GM12864 (cell line): ENCODE data around the gene ZBTB7A.

ENCODE experiments used
- DNase-seq: peaks from one replicate; pipeline ENCODE4 v3.0.0-alpha.2; 2011; ENCODE audit warnings: low read depth
- H3K4me3 ChIP-seq: 2 replicates; pipeline ENCODE4 v1.5.1; 2011; ENCODE audit warnings: mild to moderate bottlenecking, low read depth, low read length, control low read depth
- TF ChIP-seq, protein P1 (sequence below): IDR thresholded peaks from 2 replicates; pipeline ENCODE4 v1.5.1; 2011; ENCODE audit warnings: low read depth, mild to moderate bottlenecking, moderate library complexity, low read length, control low read depth, inconsistent platforms; ENCODE audit errors: missing control alignments

The ZBTB7A gene

DNA sequence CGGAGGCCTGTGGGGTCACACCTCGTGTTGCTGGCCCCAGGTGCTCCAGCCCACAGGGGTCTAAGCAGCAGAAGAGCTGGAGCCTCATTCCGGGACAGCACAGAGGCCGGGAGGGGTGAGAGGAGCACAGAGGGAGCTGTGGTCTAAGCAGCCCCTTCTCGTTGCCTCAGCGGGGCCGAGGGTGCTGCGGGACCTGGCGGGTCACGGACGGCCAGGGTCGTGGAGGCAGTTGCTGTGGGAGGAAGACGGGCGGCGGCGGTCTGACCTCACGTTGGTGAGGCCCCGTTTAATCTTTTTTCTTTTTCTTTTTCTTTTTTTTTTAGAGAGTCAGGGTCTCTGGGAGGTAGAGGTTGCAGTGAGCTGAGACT, 37.5 kb downstream of the ZBTB7A start:
- H3K4me3 ChIP-seq: no peak overlapping the region
- TF ChIP-seq, protein P1, sequence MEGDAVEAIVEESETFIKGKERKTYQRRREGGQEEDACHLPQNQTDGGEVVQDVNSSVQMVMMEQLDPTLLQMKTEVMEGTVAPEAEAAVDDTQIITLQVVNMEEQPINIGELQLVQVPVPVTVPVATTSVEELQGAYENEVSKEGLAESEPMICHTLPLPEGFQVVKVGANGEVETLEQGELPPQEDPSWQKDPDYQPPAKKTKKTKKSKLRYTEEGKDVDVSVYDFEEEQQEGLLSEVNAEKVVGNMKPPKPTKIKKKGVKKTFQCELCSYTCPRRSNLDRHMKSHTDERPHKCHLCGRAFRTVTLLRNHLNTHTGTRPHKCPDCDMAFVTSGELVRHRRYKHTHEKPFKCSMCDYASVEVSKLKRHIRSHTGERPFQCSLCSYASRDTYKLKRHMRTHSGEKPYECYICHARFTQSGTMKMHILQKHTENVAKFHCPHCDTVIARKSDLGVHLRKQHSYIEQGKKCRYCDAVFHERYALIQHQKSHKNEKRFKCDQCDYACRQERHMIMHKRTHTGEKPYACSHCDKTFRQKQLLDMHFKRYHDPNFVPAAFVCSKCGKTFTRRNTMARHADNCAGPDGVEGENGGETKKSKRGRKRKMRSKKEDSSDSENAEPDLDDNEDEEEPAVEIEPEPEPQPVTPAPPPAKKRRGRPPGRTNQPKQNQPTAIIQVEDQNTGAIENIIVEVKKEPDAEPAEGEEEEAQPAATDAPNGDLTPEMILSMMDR: no peak
- no peak for DNase-seq

DNA sequence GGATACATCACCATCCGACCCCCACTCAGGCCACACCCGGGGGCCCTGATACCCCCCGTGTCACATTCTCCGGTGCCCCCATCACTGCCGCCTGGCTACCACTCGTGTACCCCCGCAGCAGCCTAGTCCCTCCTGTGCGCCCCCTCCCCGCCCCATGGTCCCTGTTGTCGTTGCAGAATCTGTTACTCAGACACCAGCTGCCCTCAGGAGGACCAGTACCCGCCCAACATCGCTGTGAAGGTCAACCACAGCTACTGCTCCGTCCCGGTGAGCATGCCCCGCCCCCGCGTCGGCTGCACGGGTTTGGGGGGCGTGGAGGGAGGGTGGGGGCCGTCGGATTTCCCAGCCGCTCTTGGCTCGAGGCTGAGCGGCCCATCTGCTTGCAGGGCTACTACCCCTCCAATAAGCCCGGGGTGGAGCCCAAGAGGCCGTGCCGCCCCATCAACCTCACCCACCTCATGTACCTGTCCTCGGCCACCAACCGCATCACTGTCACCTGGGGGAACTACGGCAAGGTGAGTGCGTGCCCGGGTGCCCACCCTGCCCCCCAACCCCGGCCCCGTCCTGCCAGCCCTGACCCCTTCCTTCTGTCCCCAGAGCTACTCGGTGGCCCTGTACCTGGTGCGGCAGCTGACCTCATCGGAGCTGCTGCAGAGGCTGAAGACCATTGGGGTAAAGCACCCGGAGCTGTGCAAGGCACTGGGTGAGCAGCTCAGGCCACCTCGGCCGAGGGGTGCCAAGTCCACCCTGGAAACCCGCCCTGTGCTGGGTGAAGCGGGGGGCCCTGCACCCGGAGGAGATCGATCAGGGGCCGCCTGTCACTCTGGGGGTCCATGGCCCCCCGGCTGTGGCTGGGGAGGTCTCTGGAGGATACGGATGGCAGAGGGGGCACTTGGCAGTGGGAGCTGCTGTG, 38.1 kb downstream of the ZBTB7A start:
- TF ChIP-seq, protein P1: no peak
- H3K4me3 ChIP-seq: no peak overlapping the region
- no peak for DNase-seq

DNA sequence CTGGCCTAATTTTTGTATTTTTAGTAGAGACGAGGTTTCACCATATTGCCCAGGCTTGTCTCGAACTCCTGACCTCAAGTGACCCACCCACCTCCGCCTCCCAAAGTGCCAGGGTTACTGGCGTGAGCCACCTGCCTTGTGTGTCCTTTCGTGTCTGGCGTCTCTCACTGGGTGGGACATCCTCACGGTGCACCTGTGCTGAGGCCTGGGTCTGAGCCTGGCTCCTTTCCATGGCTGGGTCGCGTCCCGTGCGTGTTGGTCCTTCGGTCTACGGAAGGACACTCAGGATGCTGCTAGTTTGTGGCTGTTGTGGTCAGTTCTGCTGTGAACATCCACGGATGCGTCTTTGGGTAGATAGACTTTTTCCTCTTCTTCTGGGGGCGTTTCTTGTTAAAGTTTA, 39.6 kb downstream of the ZBTB7A start:
- TF ChIP-seq, protein P1: no peak
- DNase-seq: no peak
- no peak overlapping the region for H3K4me3 ChIP-seq

DNA sequence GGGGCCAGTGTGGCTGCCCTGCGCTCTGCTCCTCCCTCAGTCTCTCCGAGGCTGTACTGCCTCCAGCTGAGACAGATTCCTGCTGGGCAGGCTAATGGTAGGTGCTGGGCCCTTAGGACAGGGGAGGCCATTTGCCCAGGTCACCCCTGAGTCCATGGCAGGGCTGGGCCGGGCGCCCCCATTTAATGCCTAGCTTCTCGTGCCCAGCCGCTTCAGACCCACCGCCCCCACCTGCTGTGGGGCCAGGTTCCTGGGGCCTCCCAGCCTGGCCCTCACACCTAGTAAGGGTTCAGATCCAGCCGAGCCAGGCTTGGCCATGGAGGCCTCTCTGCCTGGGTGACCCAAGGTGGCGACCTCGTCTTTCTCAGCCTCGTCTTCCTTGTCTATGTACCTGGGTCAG, 41.4 kb downstream of the ZBTB7A start:
- DNase-seq: no peak
- TF ChIP-seq, protein P1: no peak
- H3K4me3 ChIP-seq: no peak overlapping the region

DNA sequence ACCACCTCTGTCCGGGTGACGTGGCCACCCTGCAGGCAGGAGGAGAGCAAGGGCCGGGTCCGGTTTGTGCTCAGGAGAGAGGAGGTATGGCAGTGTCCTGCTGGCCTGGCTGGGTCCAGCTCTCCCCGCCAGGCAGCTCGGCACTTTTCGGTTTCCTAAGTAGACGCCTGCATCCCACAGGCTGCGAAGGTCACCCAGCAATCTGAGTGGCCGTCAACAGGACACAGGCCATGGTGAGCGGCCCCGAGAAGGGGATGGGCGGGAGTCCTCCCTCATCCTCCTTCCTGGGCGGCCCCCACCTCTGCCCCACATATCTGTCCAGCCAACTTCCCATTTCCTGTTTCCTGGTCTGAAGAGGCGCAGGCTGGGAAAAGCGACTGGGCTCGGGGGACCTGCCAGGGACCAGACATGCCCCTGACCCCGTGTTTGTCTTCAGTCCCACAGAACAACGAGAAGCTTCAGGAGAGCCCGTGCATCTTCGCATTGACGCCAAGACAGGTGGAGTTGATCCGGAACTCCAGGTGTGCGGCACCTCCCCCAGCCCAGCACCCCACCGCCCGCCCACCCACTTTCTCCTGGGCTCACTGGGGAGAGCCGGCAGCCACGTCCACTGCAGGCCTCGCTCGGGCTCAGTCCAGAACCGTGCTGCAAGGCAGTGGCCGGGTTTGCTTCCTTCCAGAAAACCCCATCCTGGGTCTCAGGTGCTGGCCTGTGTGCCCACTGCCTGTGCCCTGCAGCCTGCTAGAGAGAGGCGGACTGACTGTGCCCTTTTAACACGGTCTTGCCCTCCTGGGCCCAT, 42.9 kb downstream of the ZBTB7A start:
- TF ChIP-seq, protein P1: no peak
- H3K4me3 ChIP-seq: no peak overlapping the region
- DNase-seq: no peak

DNA sequence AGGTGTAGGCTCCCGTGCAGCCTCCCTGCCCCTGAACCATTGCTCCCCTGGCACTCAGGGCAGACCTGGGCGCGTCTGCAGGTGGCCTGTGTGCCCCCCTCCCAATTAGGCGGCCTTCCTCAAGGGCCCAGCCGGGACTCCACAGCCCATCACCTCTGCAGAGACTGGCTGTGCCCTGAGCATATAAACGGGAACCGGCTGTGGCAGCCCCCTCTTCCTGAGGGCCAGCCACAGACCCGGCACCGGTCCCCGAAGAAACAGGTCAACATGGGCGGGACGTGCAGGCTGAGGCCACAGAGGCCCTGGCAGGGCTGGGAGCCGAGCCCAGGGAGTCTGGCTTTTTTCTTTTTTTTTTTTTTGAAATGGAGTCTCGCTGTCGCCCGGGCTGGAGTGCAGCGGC, 47.1 kb downstream of the ZBTB7A start:
- H3K4me3 ChIP-seq: no peak overlapping the region
- TF ChIP-seq, protein P1: no peak
- DNase-seq: no peak
